ENCODE data around the gene R3HDML. TPM values are rescaled to one million over a fixed set of nuclear protein-coding genes. Genes with fewer than 3 reads are reported as not detected.

Gene R3HDML
- total and polyA plus RNA-seq, 9 of the 15 experiments (the other 6 are each of a cell fraction or from before 2014, with no cell fraction given) = not detected

- TF ChIP-seq DPF2 (IDR thresholded peaks at IDR 0.05) (peak; percentile 79), ZEB2 (IDR thresholded peaks at IDR 0.05) (no peak), ZNF766 (CRISPR knock-in tag; conservative IDR thresholded peaks at IDR 0.05) (0 out of 2 replicates have a peak, but pooled peaks have one; percentile 17), ARHGAP35 (IDR thresholded peaks at IDR 0.05; ENCODE audit: partially characterized antibody) (no peak), MAFG (tag; conservative IDR thresholded peaks at IDR 0.05) (peak; percentile 61), PBX2 (CRISPR knock-in tag; IDR thresholded peaks at IDR 0.05; ENCODE audit: low read depth) (no peak), PBX2 (tag; conservative IDR thresholded peaks at IDR 0.05; ENCODE audit: low read depth) (no peak), SIN3B (IDR thresholded peaks at IDR 0.05; ENCODE audit: low read depth) (no peak), HMGXB4 (CRISPR knock-in tag; IDR thresholded peaks at IDR 0.05) (no peak), KAT8 (IDR thresholded peaks at IDR 0.05; ENCODE audit: low read depth) (no peak), PPARD (CRISPR knock-in tag; IDR thresholded peaks at IDR 0.05) (no peak), ZBTB9 (CRISPR knock-in tag; IDR thresholded peaks at IDR 0.05) (no peak), KLF6 (CRISPR knock-in tag; IDR thresholded peaks at IDR 0.05; ENCODE audit: borderline replicate concordance) (no peak), HDAC8 (tag; IDR thresholded peaks at IDR 0.05) (no peak), THRA (IDR thresholded peaks at IDR 0.05) (no peak), BDP1 (IDR thresholded peaks at IDR 0.05; ENCODE audit: insufficient read depth, insufficient read length) (no peak), FOXK1 (CRISPR knock-in tag; IDR thresholded peaks at IDR 0.05; ENCODE audit: borderline replicate concordance) (no peak), GTF2B (IDR thresholded peaks at IDR 0.05; ENCODE audit: extremely low read depth, insufficient read length) (no peak), ZNF707 (CRISPR knock-in tag; conservative IDR thresholded peaks at IDR 0.05) (no peak), MITF (IDR thresholded peaks at IDR 0.05) (no peak)
Measured at GRCh38 chr20:44394702-44395460, 58.0 kb downstream of the R3HDML start (continued).

All from K562 (cell line).